ENCODE data around the gene GET3. TPM values are rescaled to one million over a fixed set of nuclear protein-coding genes. Genes with fewer than 3 reads are reported as not detected.

Gene GET3
- total and polyA plus RNA-seq, 2 of the 13 experiments (the other 11 are each of a cell fraction or from before 2014, with no cell fraction given) = 57.7 to 59.4 TPM

- TF ChIP-seq ARID5B (CRISPR knock-in tag; IDR thresholded peaks at IDR 0.05) = 0 out of 2 replicates have a peak, but pooled peaks have one; percentile 44
- TF ChIP-seq MAX (IDR thresholded peaks at IDR 0.05) = peak; percentile 35; the same call in 1 of the 2 replicates
- no peak for TF ChIP-seq THYN1 (CRISPR knock-in tag; IDR thresholded peaks at IDR 0.05; ENCODE audit: borderline replicate concordance, low read depth)
- no peak for TF ChIP-seq ZBTB3 (CRISPR knock-in tag; IDR thresholded peaks at IDR 0.05; ENCODE audit: borderline replicate concordance, low read depth)
- 0 out of 2 replicates have a peak, but pooled peaks have one; percentile 46 for TF ChIP-seq ATF6 (CRISPR knock-in tag; conservative IDR thresholded peaks at IDR 0.05)
- TF ChIP-seq ZNF800 (CRISPR knock-in tag; IDR thresholded peaks at IDR 0.05) = peak; percentile 89
- no peak for TF ChIP-seq ZNF770 (CRISPR knock-in tag; IDR thresholded peaks at IDR 0.05)
- peak; percentile 79; the same call in 1 of the 2 replicates for TF ChIP-seq ZNF691 (CRISPR knock-in tag; IDR thresholded peaks at IDR 0.05; ENCODE audit: borderline replicate concordance, low read depth)
- TF ChIP-seq NFKB2 (CRISPR knock-in tag; IDR thresholded peaks at IDR 0.05; ENCODE audit: borderline replicate concordance) = peak; percentile 67; the same call in 1 of the 2 replicates
- no peak for TF ChIP-seq ELF4 (CRISPR knock-in tag; IDR thresholded peaks at IDR 0.05; ENCODE audit: borderline replicate concordance)
- TF ChIP-seq BORCS8-MEF2B (CRISPR knock-in tag; IDR thresholded peaks at IDR 0.05) = 0 out of 2 replicates have a peak, but pooled peaks have one; percentile 20
- TF ChIP-seq SRY (CRISPR knock-in tag; IDR thresholded peaks at IDR 0.05) = no peak
- TF ChIP-seq CC2D1A (CRISPR knock-in tag; IDR thresholded peaks at IDR 0.05) = no peak
- TF ChIP-seq SMARCE1 (IDR thresholded peaks at IDR 0.05; ENCODE audit: borderline replicate concordance) = no peak
- TF ChIP-seq KLF11 (CRISPR knock-in tag; IDR thresholded peaks at IDR 0.05) = no peak
These were observed 28.8 kb downstream of the GET3 start (continued) for GRCh38 chr19:12766051-12766521.

Data from HepG2 (cell line).